Endothelial cell of hepatic sinusoid (primary cell): ENCODE results near the gene PTCHD4.

Experiments used
- in situ Hi-C: cut with HindIII; loops from 2 replicates; pipeline ENCODE4 v1.10.0; 2017; ENCODE audit warnings: low sequenced_read_pairs

PTCHD4 gene

GRCh38 chr6:48061265-48061990 is 49.6 kb downstream of the PTCHD4 start:
- in situ Hi-C loops: no loop called here
